ENCODE data around the gene ERCC1. TPM values are rescaled to one million over a fixed set of nuclear protein-coding genes. Genes with fewer than 3 reads are reported as not detected.

The ERCC1 gene
- polyA plus RNA-seq, 2 of the 4 experiments (the other 2 are of a cell fraction), result 81.7 to 93.0 TPM

GRCh38 chr19:45406226-45407090 is 17.3 kb downstream of the ERCC1 start, which contains the start of gene POLR1G (continued):
- TF ChIP-seq REST (IDR thresholded peaks at IDR 0.05) (no peak; the same call in 1 of the 2 replicates), FOSB (CRISPR knock-in tag; IDR thresholded peaks at IDR 0.05) (0 out of 2 replicates have a peak, but pooled peaks have one; percentile 36), ZC3H11A (IDR thresholded peaks at IDR 0.05) (no peak)

- POLR2A ChIA-PET, result interaction anchor here (0.8 to 1.8 kb wide), 11 partner anchors 9 to 228 kb away, joined by 3 to 7 read pairs (median 4); partner anchors contain the start of genes ERCC1 and TRAPPC6A
- peaks cover 39% of the 10 kb centered on the region for H3K4me1 ChIP-seq
- FAIRE-seq (no peak), ATAC-seq (peak; percentile 59 to 71), DNase-seq (ENCODE audit: low read depth in 1 of 2, low spot score in 1 of 2) (peak; percentile 94 to 97)
- CTCF ChIA-PET, result interaction anchor here (0.9 to 6.3 kb wide), 9 partner anchors 9 to 89 kb away, joined by 4 to 99 read pairs (median 37); partner anchors contain the start of gene ERCC1
- H3K4me3 ChIP-seq, result peak overlapping the region; percentile 66
- peak overlapping the region; percentile 86 for H3K4me2 ChIP-seq
- TF ChIP-seq KDM5A (IDR thresholded peaks at IDR 0.05), result no peak
- no peak for TF ChIP-seq FOSB (CRISPR knock-in tag; IDR thresholded peaks at IDR 0.05)
- TF ChIP-seq BHLHE40 (IDR thresholded peaks at IDR 0.05; ENCODE audit: low read depth, low read length), result peak; percentile 45
- 0 out of 2 replicates have a peak, but pooled peaks have one; percentile 13 for TF ChIP-seq MAZ (IDR thresholded peaks at IDR 0.05; ENCODE audit: borderline replicate concordance, low read depth, low read length)
- 0 out of 2 replicates have a peak, but pooled peaks have one; percentile 26 for TF ChIP-seq RARB (CRISPR knock-in tag; IDR thresholded peaks at IDR 0.05)
- peak; percentile 77 for TF ChIP-seq USF2 (IDR thresholded peaks at IDR 0.05)
- peak; percentile 68; the same call in 1 of the 2 replicates for TF ChIP-seq HOXB5 (CRISPR knock-in tag; IDR thresholded peaks at IDR 0.05)
- no peak for TF ChIP-seq NFE2L2 (conservative IDR thresholded peaks at IDR 0.05; ENCODE audit: low read length)
- peak; percentile 77 for TF ChIP-seq HOXA7 (CRISPR knock-in tag; IDR thresholded peaks at IDR 0.05)
- TF ChIP-seq ATOH8 (CRISPR knock-in tag; IDR thresholded peaks at IDR 0.05; ENCODE audit: low read depth), result peak; percentile 66; the same call in 1 of the 2 replicates
- TF ChIP-seq ESRRA (IDR thresholded peaks at IDR 0.05; ENCODE audit: borderline replicate concordance, low read length), result 0 out of 2 replicates have a peak, but pooled peaks have one; percentile 1
- peak; percentile 12; the same call in 1 of the 2 replicates for TF ChIP-seq POLR2A (IDR thresholded peaks at IDR 0.05; ENCODE audit: low read length)
- no peak for TF ChIP-seq CEBPB (IDR thresholded peaks at IDR 0.05)
- TF ChIP-seq TP53 (CRISPR knock-in tag; IDR thresholded peaks at IDR 0.05), result 0 out of 2 replicates have a peak, but pooled peaks have one; percentile 71
- TF ChIP-seq TFCP2L1 (CRISPR knock-in tag; IDR thresholded peaks at IDR 0.05), result peak; percentile 88
- TF ChIP-seq BCL3 (IDR thresholded peaks at IDR 0.05), result peak; percentile 32; the same call in 1 of the 3 replicates
- no peak for TF ChIP-seq EHF (CRISPR knock-in tag; IDR thresholded peaks at IDR 0.05)
- no peak for TF ChIP-seq NR3C1 (IDR thresholded peaks at IDR 0.05)
- peak in 1 of 2 experiments; percentile 20; a peak in 2 of 5 replicates for TF ChIP-seq JUN (IDR thresholded peaks at IDR 0.05)
- TF ChIP-seq MAX (IDR thresholded peaks at IDR 0.05), result peak; percentile 95
- TF ChIP-seq MYC (IDR thresholded peaks at IDR 0.05; ENCODE audit: borderline replicate concordance, low read length), result peak; percentile 51; the same call in 1 of the 2 replicates
- no peak for TF ChIP-seq FOSL2 (IDR thresholded peaks at IDR 0.05)
- TF ChIP-seq FOSL2 (CRISPR knock-in tag; IDR thresholded peaks at IDR 0.05), result peak; percentile 93
- peak; percentile 96 for TF ChIP-seq E2F6 (IDR thresholded peaks at IDR 0.05; ENCODE audit: borderline replicate concordance, low read depth)
- TF ChIP-seq PHF8 (IDR thresholded peaks at IDR 0.05; ENCODE audit: borderline replicate concordance, low read depth), result peak; percentile 40; the same call in 1 of the 2 replicates
- no peaks in the 10 kb centered on the region for H3K9me3 ChIP-seq
- H3K27ac ChIP-seq, result peak overlapping the region; percentile 94 to 96
- WGBS (ENCODE audit: missing lambda C conversion rate), result under 1% methylated on average over 48 of the region's 48 CpGs
These were observed 18.1 kb downstream of the ERCC1 start for GRCh38 chr19:45405435-45406225.

Measured in A549 (cell line).